Measurements from ENCODE around the gene NET1.

The NET1 gene

GRCh38 chr10:5506751-5507648 lies 94.6 kb downstream of the NET1 start:
- TF ChIP-seq CTCF (IDR thresholded peaks at IDR 0.05; ENCODE audit: low read length), result no peak
- TF ChIP-seq EZH2 (IDR thresholded peaks at IDR 0.05; ENCODE audit: borderline replicate concordance, low read length), result no peak
- no peaks in the 10 kb centered on the region for H3F3A ChIP-seq (ENCODE audit: insufficient read depth, low read length)
- no peak overlapping the region for H3K4me2 ChIP-seq (ENCODE audit: low read length)
- H3K4me1 ChIP-seq (ENCODE audit: insufficient read depth, low read length, severe bottlenecking), result no peaks in the 10 kb centered on the region
- no peaks in the 10 kb centered on the region for H3K79me2 ChIP-seq (ENCODE audit: insufficient read depth, low read length)
- no peak overlapping the region for H2AFZ ChIP-seq (ENCODE audit: low read length)
- no peaks in the 10 kb centered on the region for H3K9me3 ChIP-seq (ENCODE audit: low read length)
- no peaks in the 10 kb centered on the region for H4K20me1 ChIP-seq (ENCODE audit: insufficient read depth, low read length)
- H3K36me3 ChIP-seq (ENCODE audit: insufficient read depth, low read length), result no peaks in the 10 kb centered on the region
- no peaks in the 10 kb centered on the region for H3K27me3 ChIP-seq (ENCODE audit: insufficient read depth, low read length)
- no peak overlapping the region for H3K9ac ChIP-seq (ENCODE audit: low read length)
- no peak overlapping the region for H3K27ac ChIP-seq (ENCODE audit: low read depth, low read length, poor library complexity, severe bottlenecking)
- no peaks in the 10 kb centered on the region for H3K9me2 ChIP-seq (ENCODE audit: low read depth, low read length)
- H3K4me3 ChIP-seq (ENCODE audit: low read depth, low read length, poor library complexity, severe bottlenecking), result no peak overlapping the region

GRCh38 chr10:5507649-5508131 lies 95.3 kb downstream of the NET1 start:
- H3K27me3 ChIP-seq (ENCODE audit: insufficient read depth, low read length), result no peaks in the 10 kb centered on the region

GRCh38 chr10:5508161-5508604 lies 95.8 kb downstream of the NET1 start:
- no peak overlapping the region for H3K9ac ChIP-seq (ENCODE audit: low read length)
- no peak for TF ChIP-seq CTCF (IDR thresholded peaks at IDR 0.05; ENCODE audit: low read length)
- TF ChIP-seq EZH2 (IDR thresholded peaks at IDR 0.05; ENCODE audit: borderline replicate concordance, low read length), result no peak
- no peak overlapping the region for H3K4me3 ChIP-seq (ENCODE audit: low read depth, low read length, poor library complexity, severe bottlenecking)
- H2AFZ ChIP-seq (ENCODE audit: low read length), result no peak overlapping the region
- H3F3A ChIP-seq (ENCODE audit: insufficient read depth, low read length), result no peaks in the 10 kb centered on the region
- H3K27me3 ChIP-seq (ENCODE audit: insufficient read depth, low read length), result no peaks in the 10 kb centered on the region; the same call in 1 of the 2 replicates
- no peaks in the 10 kb centered on the region for H3K79me2 ChIP-seq (ENCODE audit: insufficient read depth, low read length)
- no peaks in the 10 kb centered on the region for H3K4me1 ChIP-seq (ENCODE audit: insufficient read depth, low read length, severe bottlenecking)
- H3K9me3 ChIP-seq (ENCODE audit: low read length), result no peaks in the 10 kb centered on the region
- no peaks in the 10 kb centered on the region for H4K20me1 ChIP-seq (ENCODE audit: insufficient read depth, low read length)
- H3K4me2 ChIP-seq (ENCODE audit: low read length), result no peak overlapping the region
- H3K9me2 ChIP-seq (ENCODE audit: low read depth, low read length), result no peaks in the 10 kb centered on the region
- no peaks in the 10 kb centered on the region for H3K36me3 ChIP-seq (ENCODE audit: insufficient read depth, low read length)
- H3K27ac ChIP-seq (ENCODE audit: low read depth, low read length, poor library complexity, severe bottlenecking), result no peak overlapping the region

More at GRCh38 chr10:5507649-5508131, 95.3 kb downstream of the NET1 start:
- no peaks in the 10 kb centered on the region for H3K79me2 ChIP-seq (ENCODE audit: insufficient read depth, low read length)
- no peak overlapping the region for H3K9ac ChIP-seq (ENCODE audit: low read length)
- no peaks in the 10 kb centered on the region for H3F3A ChIP-seq (ENCODE audit: insufficient read depth, low read length)
- no peaks in the 10 kb centered on the region for H3K4me1 ChIP-seq (ENCODE audit: insufficient read depth, low read length, severe bottlenecking)
- no peaks in the 10 kb centered on the region for H3K9me2 ChIP-seq (ENCODE audit: low read depth, low read length)
- H3K4me3 ChIP-seq (ENCODE audit: low read depth, low read length, poor library complexity, severe bottlenecking), result no peak overlapping the region
- TF ChIP-seq EZH2 (IDR thresholded peaks at IDR 0.05; ENCODE audit: borderline replicate concordance, low read length), result no peak
- TF ChIP-seq CTCF (IDR thresholded peaks at IDR 0.05; ENCODE audit: low read length), result no peak
- no peak overlapping the region for H3K27ac ChIP-seq (ENCODE audit: low read depth, low read length, poor library complexity, severe bottlenecking)
- H3K4me2 ChIP-seq (ENCODE audit: low read length), result no peak overlapping the region
- H4K20me1 ChIP-seq (ENCODE audit: insufficient read depth, low read length), result no peaks in the 10 kb centered on the region
- no peak overlapping the region for H2AFZ ChIP-seq (ENCODE audit: low read length)
- H3K9me3 ChIP-seq (ENCODE audit: low read length), result no peaks in the 10 kb centered on the region
- no peaks in the 10 kb centered on the region for H3K36me3 ChIP-seq (ENCODE audit: insufficient read depth, low read length)

Measured in OCI-LY1 (cell line).